GM19324 (cell line): ENCODE measurements around the gene PEMT.
"Not testable (repeated sequence)": the region's sequence is repeated elsewhere in the genome, so short reads cannot be mapped to it uniquely, and the experiment has no call there.

Experiments used
- ATAC-seq: cut with Tn5 transposase; IDR thresholded peaks from one replicate; pipeline ENCODE4 v1.9.1; 2021; ENCODE audit warnings: mild to moderate bottlenecking, moderate library complexity; ENCODE audit not compliant: unreplicated experiment, low FRiP score

Gene PEMT, protein sequence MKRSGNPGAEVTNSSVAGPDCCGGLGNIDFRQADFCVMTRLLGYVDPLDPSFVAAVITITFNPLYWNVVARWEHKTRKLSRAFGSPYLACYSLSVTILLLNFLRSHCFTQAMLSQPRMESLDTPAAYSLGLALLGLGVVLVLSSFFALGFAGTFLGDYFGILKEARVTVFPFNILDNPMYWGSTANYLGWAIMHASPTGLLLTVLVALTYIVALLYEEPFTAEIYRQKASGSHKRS

DNA sequence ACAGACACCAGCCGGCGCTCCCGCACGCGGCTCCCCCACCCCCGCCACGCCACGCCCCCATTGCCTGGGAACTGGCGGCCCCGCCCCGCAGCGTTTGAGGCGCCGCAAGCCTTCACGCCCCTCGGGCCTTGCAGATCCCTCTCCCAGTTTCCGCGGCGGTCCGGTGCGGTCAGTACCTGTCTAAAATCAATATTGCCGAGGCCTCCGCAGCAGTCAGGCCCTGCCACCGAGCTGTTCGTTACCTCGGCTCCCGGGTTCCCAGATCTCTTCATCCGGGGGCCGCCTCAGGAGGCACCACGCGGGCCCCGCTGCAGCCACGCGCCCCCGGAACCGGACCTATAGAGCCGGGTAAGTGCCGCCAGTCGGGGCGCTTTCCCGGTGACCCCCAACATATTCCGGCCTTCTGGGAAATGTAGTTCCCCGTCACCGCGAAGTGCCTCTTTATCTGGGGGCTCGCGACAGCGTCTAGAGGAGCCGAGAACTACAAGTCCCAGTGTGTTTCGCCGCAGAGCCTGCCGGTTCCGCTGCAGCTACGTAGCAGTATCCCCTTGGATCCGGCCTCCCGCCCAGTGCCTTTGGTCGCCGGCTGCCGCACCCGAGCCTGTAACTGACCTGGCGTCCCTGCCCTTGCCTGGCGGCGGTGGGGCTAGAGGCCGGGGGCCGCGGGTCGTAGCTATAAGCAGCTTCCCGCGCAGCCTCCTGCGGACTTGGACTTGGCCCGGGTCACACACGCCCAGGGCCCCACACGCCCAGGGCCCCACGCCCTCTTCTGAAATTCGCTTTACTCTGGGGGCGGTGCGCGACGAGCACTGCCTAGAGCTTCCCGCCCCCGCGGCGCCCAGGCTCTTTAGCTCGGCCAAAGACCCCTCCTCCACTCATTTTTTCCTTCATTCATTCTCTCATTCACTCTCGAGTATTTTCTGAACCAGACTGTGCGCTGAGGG is at the start of gene PEMT:
Gene PEMT, minus strand, starts transcription at position 354 of the 944 bp plus-strand sequence. Its CDS starts 82 bp downstream, at position 272.
- peak; percentile 87 for ATAC-seq

- not testable (repeated sequence) for ATAC-seq
Measured at GRCh38 chr17:17639661-17640270, 48.3 kb upstream of the PEMT start.

DNA sequence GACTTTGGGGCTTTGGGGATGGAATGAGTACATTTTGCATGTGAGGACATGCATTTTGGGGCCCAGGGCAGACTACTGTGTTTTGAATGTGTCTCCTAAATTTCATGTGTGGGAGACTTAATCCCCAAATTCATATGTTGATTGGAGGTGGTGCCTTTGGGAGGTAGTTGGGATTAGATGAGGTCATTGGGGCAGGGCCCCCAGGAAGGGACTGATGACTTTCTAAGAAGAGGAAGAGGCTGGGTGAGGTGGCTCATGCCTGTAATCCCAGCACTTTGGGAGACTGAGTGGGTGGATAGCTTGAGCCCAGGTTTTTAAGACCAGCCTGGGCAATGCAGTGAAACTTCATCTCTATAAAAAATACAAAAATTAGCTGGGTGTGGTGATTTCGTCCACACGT is 47.0 kb upstream of the PEMT start:
- no peak for ATAC-seq

- no peak for ATAC-seq
Measured at GRCh38 chr17:17636272-17636885, 44.9 kb upstream of the PEMT start.

GRCh38 chr17:17635537-17636271 is 44.2 kb upstream of the PEMT start:
- ATAC-seq = not testable (repeated sequence)

GRCh38 chr17:17635126-17635525 is 43.6 kb upstream of the PEMT start:
- ATAC-seq = no peak

- ATAC-seq = no peak
Measured at GRCh38 chr17:17633310-17633709, 41.8 kb upstream of the PEMT start.

- ATAC-seq = not testable (repeated sequence)
Measured at GRCh38 chr17:17632690-17633089, 41.2 kb upstream of the PEMT start.

DNA sequence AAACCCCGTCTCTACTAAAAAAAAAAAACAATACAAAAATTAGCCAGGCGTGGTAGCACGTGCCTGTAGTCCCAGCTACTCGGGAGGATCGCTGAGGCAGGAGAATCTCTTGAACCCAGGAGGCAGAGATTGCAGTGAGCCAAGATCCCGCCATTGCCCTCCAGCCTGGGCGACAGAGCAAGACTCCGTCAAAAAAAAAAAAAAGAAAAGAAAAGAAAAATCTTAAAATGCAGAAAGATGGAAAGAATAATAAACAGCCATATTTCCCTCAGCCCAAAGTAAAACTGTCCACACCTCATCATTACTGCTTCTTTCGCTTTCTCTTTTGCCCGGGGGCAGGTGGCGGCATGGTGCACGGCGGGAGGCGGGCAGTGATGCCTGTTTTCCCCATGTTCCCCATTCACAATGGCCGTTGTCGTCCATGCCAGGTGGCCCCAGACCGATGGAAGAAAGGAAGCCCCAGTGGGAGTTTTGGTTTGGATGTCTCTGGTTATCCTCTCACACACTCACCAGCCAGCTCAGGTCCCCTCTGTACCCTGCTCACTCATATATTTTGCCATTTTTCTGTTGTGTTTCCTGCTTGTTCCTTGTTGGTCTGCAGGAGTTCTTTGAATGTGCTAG is 37.0 kb upstream of the PEMT start:
- ATAC-seq = no peak

DNA sequence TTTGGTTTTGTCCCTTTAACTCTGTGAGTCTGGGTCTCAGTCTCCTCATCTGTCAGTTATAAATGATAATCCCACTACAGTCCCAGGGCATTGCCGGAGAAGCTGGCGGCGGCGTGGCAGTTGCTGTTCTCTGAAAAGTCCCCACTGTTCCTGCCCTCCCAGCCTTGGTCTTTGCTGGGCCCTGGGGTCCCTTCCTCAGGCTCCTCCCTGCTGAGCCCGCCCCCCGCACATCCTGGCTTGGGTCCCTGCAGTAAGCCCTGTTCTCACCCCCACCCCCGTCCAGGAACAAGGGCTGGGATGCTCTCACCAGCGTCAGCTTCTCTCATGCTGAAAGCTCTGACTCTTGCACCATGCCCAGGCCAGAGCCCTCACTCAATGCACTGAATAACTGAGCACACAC is 35.3 kb upstream of the PEMT start:
- ATAC-seq = no peak

GRCh38 chr17:17626151-17626805 is 34.8 kb upstream of the PEMT start:
- ATAC-seq = no peak

DNA sequence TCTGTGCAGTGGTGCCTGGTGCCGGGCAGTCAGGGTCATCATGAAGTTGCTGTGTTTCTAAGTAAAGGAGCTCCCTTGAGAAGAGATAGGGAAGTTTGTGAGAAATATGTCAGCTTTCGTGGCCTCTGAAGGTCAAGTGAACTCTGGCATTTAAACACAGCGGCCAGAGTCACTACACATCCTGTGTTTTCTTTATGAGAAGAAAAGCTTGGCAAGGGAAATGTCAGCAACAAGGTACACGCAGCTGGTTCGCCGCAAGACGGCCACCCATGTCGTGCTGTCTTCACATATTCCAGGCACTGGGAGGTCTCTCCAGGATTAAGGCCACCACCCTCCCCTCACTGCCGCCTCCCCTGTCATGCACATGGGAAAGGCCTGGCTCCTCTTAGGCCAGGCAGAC is 33.2 kb upstream of the PEMT start:
- ATAC-seq = no peak

GRCh38 chr17:17623904-17624303 is 32.4 kb upstream of the PEMT start:
- no peak for ATAC-seq

DNA sequence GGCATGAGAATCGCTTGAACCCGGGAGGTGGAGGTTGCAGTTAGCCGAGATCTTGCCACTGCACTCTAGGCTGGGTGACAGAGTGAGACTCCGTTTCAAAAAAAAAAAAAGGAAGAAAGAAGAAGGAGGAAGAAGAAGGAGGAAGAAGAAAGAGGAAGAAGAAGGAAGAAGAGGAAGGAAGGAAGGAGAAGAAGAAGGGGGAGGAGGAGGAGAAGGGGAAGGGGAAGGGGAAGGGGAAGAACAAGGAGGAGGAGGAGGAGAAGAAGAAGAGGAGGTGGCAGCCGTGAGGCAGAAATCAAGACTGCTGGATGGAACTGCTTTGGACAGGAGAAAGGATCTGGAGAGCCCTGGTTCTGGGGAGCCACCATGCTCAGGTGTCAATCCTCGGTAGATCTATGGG is 29.7 kb upstream of the PEMT start:
- ATAC-seq = no peak

GRCh38 chr17:17613708-17614114 is 22.2 kb upstream of the PEMT start:
- ATAC-seq = no peak

- ATAC-seq = no peak
Measured at GRCh38 chr17:17612085-17613022, 20.8 kb upstream of the PEMT start.

GRCh38 chr17:17609121-17609520 is 17.6 kb upstream of the PEMT start:
- ATAC-seq = no peak

DNA sequence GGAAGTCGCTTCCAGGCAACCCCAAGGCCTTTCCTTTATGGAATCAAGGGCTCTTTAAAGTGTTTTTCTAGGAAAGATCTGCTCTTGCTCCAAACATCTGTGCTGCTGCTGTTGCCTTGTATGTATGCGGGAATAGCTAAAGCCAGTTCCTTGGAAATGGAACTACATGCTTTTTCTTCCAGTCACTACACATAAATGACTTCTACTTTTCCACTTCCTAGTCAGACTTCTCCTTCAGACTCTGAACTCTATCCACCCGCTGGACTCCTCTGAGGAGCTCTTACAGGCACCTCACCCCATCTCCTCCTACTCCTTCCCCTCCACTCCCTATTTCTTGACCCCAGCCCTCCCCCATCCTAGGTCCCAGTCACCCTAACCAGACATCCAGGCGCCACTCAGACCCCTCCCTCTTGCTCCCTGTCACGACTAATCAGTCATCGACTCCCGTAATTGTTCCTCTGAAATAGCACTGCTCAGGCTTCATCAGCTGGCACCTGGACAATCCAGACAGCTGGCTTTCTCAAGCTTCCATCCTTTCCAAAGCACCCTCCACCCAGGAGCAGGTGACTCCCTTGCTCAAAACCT is 15.0 kb upstream of the PEMT start:
- no peak for ATAC-seq
